GM18526 (cell line): ENCODE measurements around the gene ZFPL1.

ENCODE experiments used
- POLR2A ChIP-seq: IDR thresholded peaks from 3 replicates; pipeline ENCODE4 v1.6.1; 2011; ENCODE audit not compliant: insufficient read length; ENCODE audit errors: extremely low read depth

The ZFPL1 gene

DNA sequence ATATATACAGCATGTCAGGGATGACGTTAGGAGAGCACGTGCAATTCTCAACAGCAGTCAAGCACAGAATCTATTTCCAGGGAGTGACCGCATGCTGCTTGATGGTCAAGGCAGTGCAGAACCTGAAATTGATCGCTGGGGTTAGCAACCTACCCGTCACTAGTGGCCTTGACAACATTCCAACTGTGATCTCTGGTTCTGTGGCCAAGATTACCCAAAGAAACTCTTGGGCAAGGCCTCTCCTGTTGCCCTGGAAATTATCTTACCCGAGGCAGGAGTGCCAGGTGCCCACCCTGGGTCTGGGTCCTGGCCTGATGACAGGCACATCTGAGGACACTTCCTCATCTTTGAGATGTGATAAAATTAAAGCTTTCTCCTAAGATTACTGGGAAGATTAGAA, 29.8 kb downstream of the ZFPL1 start:
- no peak for TF ChIP-seq POLR2A

DNA sequence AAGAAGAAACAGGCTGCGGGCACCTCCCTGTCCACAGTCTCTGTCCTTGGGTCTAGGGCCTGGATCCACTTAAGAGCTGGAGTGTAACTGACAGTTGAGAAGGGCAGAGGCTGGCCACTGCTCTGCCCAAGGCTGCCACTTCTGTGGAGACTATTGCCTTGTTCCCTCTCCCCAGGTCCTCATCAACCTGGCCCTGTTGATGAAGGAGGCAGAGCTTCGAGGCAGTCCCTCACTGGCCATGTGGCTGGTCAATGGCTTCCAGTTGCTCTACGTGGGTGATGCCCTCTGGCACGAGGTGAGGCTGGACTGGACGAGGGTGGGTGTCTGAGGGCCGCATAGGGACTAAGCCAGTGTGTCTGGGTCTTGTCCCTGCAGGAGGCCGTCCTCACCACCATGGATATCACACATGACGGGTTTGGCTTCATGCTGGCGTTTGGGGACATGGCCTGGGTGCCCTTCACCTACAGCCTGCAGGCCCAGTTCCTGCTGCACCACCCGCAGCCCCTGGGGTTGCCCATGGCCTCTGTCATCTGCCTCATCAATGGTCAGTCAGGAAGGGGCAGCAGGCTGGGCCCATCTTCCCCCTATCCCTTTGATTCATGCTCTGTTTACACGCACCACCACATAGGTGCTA, 30.6 kb downstream of the ZFPL1 start:
- no peak for TF ChIP-seq POLR2A

DNA sequence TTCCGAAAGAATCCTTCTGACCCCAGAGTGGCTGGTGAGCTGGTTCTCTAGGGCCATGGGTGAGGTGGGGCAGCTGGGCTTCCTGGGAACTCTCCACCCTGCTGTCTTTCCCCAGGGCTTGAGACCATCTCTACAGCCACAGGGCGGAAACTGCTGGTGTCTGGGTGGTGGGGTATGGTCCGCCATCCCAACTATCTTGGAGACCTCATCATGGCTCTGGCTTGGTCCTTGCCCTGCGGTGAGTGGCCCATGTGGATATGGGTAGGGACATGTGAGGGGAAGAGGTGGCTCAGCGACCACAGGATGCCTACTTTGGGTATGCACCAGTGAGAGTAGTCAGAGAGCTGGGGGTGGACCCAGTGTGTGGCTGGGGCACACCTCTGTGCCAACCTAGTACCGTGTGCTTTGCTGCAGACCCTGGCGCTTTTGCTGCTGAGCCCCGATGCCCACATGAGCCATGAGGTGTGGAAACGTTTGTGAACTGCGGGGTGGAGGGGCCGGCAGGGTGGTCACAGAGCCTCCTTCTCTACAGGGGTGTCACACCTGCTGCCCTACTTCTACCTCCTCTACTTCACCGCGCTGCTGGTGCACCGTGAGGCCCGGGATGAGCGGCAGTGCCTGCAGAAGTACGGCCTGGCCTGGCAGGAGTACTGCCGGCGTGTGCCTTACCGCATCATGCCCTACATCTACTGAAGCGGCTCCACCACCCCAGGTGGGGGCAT, 31.5 kb downstream of the ZFPL1 start:
- no peak for TF ChIP-seq POLR2A

DNA sequence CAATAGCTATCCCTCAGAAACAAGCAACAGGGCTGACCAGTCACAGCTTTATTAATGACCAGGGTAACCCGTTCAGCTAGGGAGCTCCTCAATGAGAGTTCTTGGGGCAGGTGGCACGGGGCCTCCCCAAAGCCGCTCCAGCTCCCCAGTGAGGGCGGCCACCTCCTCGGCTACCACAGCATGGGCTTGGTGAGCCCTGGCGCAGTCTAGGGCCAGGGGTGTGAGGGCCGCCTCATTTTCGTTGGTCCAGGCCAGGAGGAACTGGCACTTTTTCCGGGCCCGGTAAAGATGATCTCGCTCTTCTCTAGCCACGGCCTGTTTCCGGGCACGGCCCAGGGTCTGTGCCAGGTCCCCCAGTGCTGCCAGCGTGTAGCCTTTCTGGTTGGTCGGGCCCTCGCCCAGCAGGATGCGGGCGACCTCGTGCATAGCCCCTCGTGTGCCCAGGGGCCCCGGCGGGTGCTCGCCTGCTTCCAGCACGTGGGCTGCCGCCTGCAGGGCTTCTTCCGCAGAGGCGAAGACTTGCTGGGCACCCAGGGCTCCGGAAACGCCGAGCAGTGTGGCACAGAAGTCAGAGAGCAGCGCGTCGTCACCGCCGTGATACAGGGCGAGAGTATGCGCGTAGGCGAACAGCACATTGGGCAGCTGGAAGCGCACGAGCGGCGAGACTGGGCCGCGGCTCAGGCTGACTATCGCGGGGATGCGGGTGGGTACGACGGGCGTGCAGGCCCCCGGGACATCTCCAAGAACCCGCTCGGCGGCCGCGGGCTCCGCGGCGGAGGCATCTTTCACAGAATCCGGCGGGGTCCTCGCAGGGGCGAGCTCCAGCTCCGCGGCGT, 32.6 kb downstream of the ZFPL1 start:
- TF ChIP-seq POLR2A, result no peak

DNA sequence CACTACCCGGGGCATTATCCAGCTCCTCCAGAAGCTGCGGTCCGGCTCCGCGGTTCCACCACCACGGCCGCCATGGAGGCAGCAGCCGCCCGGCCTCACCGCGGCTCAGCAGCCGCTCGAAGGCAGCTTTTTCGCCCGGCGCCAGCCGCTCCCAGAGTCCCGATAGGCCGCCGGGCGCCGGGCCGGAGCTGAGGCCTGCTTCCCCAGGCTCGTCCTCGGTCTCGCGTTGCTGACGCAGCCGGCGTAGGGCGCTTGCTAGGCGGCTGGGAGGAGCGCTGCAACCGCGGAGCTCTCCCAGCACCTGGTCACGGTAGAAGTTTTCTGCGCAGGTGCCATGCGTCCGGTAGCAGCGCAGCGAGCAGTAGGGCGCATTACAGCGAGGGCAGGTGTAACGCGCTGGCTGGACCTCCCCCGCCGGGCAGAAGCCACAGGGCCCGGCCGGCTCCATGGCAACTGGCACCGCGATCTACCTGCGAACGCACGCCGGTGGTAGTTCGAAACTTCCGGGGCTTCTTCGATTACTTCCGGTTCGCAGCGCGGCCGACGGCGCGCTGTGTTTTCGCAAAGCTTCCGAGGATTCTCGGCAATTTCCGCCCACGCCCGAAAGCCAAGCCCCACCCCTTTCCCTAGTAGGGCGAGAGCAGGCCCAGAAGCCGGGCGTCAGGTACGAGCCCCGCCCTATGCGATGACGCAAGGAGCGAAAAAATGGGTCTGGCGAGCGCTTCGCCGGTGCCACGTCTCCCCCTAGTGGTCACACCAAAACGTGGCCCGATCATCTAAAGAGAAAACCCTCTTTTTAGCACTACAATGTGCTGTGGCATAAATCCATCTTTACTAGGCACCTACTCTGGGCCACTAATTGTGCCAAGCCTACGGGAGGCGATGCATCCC, 33.4 kb downstream of the ZFPL1 start, which contains the start of gene ZNHIT2:
Gene ZNHIT2 (minus strand): TSS at position 496 of the 891 bp plus-strand sequence. CDS start 48 bp downstream, at position 448.
- peak; percentile 75 for TF ChIP-seq POLR2A

DNA sequence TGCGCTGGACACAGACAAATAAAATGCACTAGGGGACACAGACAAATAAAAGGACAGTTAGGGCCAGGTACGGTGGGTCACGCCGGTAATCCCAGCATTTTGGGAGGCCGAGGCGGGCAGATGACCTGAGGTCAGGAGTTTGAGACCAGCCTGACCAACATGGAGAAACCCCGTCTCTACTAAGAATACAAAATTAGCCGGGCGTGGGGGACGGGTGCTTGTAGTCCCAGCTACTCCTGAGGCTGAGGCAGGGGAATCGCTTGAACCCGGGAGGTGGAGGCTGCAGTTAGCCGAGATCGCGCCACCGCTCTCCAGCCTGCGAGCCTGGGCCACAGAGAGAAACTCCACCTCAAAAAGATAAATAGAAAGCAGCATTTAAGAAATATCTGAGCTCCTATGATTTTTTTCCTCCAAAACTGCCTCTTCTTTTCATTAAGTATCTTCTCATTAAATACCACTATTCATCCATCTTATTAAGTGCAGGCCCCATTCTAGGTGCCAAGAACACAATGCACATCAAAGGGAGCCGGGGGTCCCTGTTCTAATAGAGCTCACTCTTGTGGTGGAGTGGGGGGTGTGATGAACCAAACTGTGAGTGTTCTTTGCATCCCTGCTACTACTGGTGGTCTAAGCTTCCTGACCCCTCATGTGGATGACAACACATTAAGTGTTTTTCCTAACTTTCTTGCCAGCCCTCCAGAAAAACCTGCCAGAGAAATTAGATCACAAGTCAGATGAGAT, 34.2 kb downstream of the ZFPL1 start:
- TF ChIP-seq POLR2A, result no peak

DNA sequence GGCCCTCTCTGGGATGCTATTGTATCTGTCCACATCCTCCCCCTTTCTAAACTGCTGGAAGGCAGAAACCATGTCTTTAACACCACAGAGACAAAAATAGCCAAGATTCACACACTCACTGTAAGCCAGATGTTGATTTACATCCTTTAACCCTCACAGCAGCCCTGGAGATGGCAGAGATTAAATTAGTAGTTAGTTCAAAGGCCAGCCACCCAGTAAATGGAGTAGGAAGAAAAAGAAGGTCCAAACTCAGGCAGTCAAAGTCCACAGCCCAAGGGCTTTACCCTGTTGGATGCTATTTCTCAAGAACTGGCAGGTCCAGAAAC, 35.6 kb downstream of the ZFPL1 start:
- no peak for TF ChIP-seq POLR2A

DNA sequence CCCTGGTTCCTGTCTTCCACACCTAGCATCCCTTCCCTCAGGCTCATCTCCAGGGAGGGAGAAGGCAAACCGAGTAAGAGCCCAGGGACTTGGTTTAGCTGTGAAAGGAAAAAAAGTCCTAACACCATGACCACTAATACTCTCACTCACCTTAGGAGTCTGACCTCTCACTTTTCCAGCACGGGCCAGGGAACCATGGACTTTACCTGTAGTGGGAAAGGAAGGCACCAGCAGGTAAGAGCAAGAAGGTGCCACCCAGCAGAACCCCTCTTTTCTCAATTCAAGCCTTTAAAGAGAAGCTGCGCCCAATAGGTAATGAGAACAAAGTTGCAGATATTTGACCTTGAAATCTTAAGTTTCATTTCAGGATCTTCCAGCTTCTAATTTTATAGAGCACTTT, 36.8 kb downstream of the ZFPL1 start:
- no peak for TF ChIP-seq POLR2A

DNA sequence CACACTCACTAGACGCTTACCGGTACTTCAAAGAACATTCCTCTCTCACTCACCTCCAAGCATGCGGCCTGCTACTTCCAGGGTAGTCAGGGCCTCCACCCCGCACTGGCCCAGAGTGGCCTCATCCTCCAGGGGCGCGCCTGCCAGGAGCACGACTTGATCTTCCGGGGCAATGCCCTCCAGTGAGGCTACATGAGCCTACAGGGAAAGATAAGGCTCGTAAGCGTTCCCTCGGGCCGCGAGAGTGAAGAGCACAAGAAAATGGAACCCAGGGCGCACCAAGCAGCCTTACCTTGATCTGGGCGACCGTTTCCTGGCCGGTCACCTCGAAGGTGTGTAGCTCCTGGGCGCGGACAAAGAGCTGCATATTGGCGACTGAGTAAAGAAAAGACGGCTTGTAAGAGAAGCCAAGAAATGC, 37.4 kb downstream of the ZFPL1 start:
- TF ChIP-seq POLR2A, result no peak

DNA sequence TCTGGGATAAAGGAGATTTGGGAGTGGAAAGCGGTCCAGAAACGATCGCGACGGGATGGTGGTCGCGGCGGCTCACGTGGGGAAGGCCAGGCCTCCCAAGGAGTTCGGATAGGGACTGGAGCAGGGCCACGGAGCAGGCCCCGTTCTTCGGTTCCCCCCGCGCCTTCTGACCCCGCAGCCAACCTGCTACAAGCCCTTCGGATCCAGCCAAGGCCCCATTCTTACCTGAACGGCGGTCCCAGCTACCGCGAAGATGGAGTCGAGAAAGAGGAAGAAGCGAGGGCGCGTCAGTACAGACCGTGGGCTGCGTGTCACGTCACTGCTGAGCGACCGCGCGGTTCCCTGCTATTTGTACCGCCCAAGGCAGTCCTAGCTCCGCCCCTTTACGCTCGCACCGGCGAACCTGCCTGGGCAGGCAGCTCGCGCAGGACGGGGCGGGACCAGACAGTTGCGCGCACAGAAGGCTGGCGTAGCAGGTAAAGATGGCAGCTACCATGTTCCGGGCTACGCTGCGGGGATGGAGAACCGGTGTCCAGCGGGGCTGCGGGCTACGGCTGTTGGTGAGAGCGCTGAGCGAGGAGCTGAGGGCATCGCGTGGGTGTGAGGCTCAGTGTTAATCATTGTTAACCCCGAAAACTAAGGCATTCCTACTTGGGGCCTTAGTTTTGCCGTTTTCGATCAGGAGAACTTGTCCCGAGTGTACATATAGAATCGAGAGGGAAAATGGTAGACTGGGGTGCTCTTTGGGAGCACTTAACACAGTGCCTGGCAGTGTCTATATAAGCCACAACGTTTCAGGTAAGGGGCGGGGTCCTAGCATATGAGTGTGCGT, 38.1 kb downstream of the ZFPL1 start, which contains the start of the genes FAU and MRPL49:
Gene FAU (minus strand): TSS at position 270 of the 832 bp plus-strand sequence. CDS start 321 bp downstream, outside the sequence.
Gene MRPL49 (plus strand): TSS at position 457 of the 832 bp plus-strand sequence. CDS start 26 bp downstream, at position 483.
- TF ChIP-seq POLR2A, result peak; percentile 90

DNA sequence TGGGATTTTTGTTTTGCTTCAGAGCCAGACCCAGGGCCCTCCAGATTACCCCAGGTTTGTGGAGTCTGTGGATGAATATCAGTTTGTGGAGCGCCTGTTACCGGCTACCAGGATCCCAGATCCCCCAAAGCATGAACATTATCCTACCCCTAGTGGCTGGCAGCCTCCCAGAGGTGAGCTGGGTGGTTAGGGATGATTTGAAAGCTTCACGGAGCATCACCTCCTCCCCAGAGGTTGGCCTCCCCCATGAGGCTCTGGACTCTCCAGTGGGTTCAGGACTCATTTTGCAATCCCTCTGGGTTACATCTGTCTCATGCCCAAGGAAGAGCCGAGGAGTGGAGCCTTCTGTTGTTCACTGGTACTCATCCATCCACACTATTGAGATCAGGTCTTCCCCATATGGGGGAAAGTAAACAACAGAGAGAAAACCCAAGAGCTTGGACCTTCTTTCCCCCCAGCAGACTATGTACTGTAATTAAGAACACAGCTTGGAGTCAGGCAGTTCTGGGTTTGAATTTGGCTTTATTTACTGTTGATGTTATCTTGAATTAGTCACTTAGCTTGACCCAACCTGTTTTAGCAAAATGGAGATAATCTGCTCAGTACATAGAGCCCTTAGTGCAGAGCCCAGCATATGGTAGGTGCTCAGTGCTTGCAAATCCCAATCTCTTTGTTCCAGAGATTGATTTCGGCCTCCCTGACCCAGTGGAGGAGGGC, 40.6 kb downstream of the ZFPL1 start:
- TF ChIP-seq POLR2A, result no peak

DNA sequence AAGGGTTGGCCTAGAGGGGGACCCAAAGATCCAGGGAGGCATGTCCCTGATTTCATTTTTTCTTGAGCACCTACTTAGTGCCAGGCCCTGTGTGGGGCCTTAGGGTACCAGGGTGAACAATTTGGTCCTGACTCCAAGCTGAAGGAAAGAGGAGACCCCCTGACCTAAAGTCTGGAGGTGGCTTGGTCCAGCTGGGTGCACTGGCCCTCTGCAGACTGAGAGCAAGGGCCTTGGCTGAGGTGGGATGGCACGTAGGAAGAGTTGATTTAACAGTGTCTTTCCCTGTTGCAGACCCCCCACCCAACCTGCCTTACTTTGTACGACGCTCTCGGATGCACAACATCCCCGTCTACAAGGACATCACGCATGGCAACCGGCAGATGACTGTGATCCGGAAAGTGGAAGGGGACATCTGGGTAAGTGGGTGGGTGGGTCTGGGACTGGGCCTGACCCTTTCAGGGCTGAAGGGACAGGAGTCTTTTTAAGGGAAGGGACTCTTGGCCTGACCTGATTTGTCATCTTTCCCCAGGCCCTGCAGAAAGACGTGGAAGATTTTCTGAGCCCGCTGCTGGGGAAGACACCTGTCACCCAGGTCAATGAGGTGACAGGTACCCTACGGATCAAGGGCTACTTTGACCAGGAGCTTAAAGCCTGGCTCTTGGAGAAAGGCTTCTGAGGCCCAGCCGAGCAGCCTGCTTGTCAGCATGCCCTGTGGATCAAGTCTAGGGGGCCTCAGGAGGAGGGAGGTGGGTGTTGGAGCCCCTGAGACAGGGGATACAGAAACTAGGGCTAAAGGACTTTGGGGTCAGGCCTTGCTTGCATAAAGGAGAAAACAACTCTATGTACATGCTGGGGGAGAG, 41.4 kb downstream of the ZFPL1 start:
- no peak for TF ChIP-seq POLR2A
